H7 (cell line): ENCODE measurements around the gene NECTIN1. TPM values are rescaled to one million over a fixed set of nuclear protein-coding genes. Genes with fewer than 3 reads are reported as not detected.

Source experiments
- DNase-seq: peaks from one replicate; pipeline ENCODE4 v3.0.0; 2012
- H3K27me3 ChIP-seq: 2 replicates; pipeline ENCODE4 v1.6.0; 2011; ENCODE audit warnings: mild to moderate bottlenecking, low read length; ENCODE audit not compliant: control insufficient read depth, insufficient read depth
- H3K36me3 ChIP-seq: replicated peaks from 2 replicates; pipeline ENCODE4 v1.5.1; 2011; ENCODE audit warnings: low read length; ENCODE audit not compliant: control insufficient read depth, insufficient read depth
- H3K4me3 ChIP-seq: 2 replicates; pipeline ENCODE4 v1.5.1; 2011; ENCODE audit warnings: low read depth, mild to moderate bottlenecking, control low read depth, low read length, moderate library complexity; ENCODE audit not compliant: insufficient read depth
- total RNA-seq: library from RNA; depleted of rRNA; stranded (reverse); fragments of >200 nt; shearing (Covaris generic); gene quantifications from 2 replicates; pipeline ENCODE4 v1.2.3, GENCODE V29; 2014

Gene NECTIN1
- total RNA-seq, 1 experiment from 2014 or later = 20.9 TPM

DNA sequence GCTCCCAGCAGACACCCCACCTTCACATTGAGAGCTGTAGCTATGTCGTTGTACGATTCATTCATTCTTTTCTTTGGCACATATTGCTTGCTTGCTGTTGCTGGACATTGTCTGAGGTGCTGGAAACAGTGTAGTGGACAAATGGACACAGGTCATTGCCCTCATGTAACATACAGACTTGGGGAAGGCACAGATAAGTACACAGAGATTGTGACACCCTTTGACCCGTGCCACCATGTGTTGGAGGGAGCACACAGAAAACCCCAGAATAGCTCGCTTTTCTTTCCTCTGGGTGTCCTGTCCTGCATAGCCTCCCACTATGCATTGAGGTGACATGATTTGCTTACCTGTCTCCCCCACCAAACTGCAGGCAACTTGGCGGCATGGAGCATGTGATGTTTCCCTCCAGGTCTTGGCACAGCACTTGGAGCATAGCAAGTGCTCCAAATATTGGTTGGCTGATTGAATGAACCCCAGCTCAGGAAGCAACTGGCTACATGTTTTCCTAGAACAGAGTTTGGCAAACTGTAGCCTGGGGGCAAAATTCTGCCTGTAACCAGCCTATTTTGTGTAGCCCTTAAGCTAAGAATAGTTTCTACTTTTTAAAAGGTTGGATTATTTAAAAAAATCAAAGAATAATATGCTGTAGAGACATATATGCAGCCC, 30.9 kb upstream of the NECTIN1 start:
- Histone ChIP-seq H3K4me3 (no peak overlapping the region), H3K27me3 (no peaks in the 10 kb centered on the region), H3K36me3 (no peaks in the 10 kb centered on the region)
- DNase-seq = no peak

DNA sequence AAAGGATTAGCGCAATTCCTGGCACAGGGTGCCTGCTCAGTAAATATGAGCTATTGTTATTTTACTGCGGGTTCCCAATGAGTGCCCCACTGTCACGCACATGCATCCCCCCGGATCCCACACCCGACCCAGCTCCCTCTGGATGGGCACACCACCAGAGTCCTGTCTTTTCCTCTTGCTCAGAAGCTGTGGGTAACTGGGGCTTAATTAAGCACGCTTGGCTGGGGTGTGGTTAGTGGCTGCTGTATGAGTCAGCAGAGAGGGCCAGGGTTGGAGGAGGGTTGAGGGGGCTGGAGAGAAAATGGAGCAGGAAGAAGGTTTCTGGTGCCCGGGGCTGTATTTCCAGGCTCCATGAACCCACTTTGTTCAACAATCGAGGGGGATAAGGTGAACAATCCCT, 30.3 kb upstream of the NECTIN1 start:
- H3K36me3 ChIP-seq = no peaks in the 10 kb centered on the region
- no peaks in the 10 kb centered on the region for H3K27me3 ChIP-seq
- DNase-seq = no peak
- H3K4me3 ChIP-seq = no peak overlapping the region

GRCh38 chr11:119758291-119758690, 29.3 kb upstream of the NECTIN1 start:
- H3K4me3 ChIP-seq = no peak overlapping the region
- DNase-seq = no peak
- no peaks in the 10 kb centered on the region for H3K27me3 ChIP-seq
- H3K36me3 ChIP-seq = no peaks in the 10 kb centered on the region

- DNase-seq = no peak
- no peaks in the 10 kb centered on the region for H3K27me3 ChIP-seq
- no peak overlapping the region for H3K4me3 ChIP-seq
- H3K36me3 ChIP-seq = no peaks in the 10 kb centered on the region
These were observed 28.4 kb upstream of the NECTIN1 start for GRCh38 chr11:119757378-119757777.

DNA sequence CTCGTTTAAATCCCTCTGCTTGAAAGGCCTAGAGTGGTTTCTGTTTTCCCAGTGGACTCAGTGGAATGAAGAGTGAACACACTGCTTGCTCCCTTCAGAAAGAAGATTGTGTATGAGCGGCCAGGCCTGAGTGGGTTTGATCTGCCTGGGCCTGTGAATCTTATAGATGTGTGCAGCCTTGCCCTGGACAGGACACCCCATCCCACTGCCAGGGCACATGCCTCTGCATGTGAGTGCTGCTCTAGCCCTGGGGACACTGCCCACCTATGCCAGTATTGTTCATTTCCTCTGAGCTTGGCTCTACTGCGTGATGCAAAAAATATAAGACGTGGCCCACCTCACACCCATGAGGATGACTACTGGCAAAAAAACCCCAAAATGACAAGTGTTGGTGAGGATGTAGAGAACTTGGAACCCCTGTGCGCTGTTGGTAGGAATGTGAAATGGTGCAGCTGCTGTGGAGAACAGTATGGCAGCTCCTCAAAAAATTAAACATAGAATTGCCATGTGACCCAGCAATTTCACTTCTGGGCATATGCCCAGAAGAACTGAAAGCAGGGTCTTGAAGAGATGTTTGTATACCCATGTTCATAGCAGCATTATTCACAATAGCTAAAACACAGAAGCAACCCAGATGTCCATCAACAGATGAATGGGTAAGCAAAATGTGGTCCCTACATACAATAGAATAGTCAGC, 27.3 kb upstream of the NECTIN1 start:
- Histone ChIP-seq H3K36me3 (no peaks in the 10 kb centered on the region), H3K27me3 (no peaks in the 10 kb centered on the region), H3K4me3 (no peak overlapping the region)
- DNase-seq = no peak

DNA sequence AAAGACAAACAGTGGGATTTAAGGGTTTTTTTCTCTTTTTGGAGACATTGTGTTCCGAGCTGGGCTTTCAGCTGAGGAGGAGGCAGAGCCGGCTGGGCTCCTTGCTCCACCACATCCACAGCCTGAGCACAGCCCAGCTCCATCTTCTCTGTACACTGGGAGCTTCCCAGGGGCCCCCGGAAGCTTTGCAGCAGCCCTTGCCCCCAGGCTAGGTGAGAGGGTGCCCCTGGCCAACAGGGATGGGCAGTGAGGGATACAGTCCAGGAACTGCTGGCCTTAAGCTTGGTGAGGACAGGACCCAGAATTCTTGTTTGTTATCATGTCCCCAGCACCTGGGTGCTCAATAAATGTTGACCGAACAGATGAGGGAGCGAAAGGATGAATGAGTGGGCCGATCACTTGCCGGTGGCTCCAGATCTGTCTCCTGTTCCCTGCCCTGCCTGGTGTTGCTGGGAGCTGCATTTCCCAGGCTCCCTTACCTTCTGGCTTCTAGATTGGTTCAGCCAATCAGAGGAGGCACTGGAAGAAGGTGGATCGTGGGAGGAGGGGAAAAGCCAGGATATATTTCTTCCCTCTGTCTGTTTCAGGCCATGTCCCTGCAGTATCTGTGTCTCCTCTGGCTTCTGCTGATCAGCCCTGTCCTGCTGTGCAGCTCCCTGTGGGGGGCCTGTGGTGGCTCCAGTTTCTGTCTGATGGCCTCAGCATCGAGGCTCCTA, 26.5 kb upstream of the NECTIN1 start:
- Histone ChIP-seq H3K36me3 (no peaks in the 10 kb centered on the region), H3K4me3 (no peak overlapping the region), H3K27me3 (no peaks in the 10 kb centered on the region)
- DNase-seq = no peak

DNA sequence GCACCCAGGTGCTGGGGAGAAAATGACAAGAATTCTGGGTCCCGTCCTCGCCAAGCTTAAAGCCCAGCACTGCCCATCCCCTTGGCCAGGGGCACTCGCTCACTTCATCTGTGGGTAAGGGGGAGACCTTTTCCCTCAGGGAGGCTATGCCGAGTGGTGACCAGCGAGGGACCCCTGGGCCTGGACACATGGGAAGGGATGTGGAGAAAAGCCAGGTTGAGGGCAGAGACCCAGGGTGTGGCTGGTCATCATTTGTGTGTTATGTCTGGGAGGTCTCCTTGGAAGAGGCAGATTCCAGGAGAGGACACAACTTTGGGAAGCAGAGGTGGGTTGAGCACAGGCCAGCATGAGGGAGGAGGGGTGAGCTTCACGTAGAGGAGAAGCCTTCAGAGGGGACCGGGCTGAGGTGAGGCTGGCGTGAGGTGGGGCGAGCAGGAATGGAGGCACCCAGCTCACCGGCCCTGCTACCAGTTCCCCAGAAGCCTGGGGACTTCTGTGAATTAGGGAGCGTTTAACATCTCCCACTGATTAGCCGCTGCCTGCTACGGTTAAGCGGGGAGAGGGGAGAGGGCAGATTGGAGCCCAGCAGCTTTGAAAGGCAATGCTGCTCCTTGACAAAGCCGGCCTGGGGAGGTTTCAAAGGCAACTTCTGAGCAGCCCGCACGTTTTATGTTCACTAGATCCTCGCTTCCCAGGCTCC, 25.8 kb upstream of the NECTIN1 start:
- Histone ChIP-seq H3K36me3 (no peaks in the 10 kb centered on the region), H3K27me3 (no peaks in the 10 kb centered on the region), H3K4me3 (no peak overlapping the region)
- no peak for DNase-seq

GRCh38 chr11:119754199-119754598, 25.2 kb upstream of the NECTIN1 start:
- no peak for DNase-seq
- Histone ChIP-seq H3K4me3 (no peak overlapping the region), H3K36me3 (no peaks in the 10 kb centered on the region), H3K27me3 (no peaks in the 10 kb centered on the region)

- H3K27me3 ChIP-seq = no peaks in the 10 kb centered on the region; the same call in 1 of the 2 replicates
- H3K36me3 ChIP-seq = no peaks in the 10 kb centered on the region
- no peak overlapping the region for H3K4me3 ChIP-seq
- DNase-seq = no peak
These were observed 23.9 kb upstream of the NECTIN1 start for GRCh38 chr11:119752946-119753345.

DNA sequence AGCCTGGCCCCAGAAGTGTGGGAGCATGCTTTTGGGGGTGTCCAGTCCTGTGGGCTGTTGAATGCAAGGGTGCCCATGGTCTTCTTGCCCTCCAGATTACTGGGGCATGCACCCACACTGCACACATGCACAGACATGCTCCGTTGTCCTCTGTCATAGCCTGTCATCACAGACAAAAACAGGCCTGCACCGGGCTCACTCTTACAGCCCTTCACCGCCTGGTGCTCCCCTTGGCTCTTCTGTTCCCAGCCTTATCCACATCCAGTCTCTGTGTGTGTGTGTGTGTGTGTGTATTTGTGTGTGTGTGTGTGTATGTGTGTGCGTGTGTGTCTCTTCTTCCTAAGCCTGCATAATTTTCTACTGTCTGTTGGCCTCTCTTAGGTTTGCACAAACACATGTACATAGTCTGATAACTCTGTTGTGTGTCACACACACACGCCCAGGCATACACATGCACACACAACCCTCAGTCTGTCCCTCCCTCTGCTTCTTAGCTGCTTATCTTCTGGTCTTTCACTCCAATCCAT, 23.4 kb upstream of the NECTIN1 start:
- Histone ChIP-seq H3K27me3 (no peaks in the 10 kb centered on the region; the same call in 1 of the 2 replicates), H3K36me3 (no peaks in the 10 kb centered on the region), H3K4me3 (no peak overlapping the region)
- no peak for DNase-seq

- Histone ChIP-seq H3K36me3 (no peaks in the 10 kb centered on the region), H3K27me3 (no peaks in the 10 kb centered on the region; the same call in 1 of the 2 replicates), H3K4me3 (no peak overlapping the region)
- DNase-seq = no peak
These were observed 21.1 kb upstream of the NECTIN1 start for GRCh38 chr11:119750056-119750455.

DNA sequence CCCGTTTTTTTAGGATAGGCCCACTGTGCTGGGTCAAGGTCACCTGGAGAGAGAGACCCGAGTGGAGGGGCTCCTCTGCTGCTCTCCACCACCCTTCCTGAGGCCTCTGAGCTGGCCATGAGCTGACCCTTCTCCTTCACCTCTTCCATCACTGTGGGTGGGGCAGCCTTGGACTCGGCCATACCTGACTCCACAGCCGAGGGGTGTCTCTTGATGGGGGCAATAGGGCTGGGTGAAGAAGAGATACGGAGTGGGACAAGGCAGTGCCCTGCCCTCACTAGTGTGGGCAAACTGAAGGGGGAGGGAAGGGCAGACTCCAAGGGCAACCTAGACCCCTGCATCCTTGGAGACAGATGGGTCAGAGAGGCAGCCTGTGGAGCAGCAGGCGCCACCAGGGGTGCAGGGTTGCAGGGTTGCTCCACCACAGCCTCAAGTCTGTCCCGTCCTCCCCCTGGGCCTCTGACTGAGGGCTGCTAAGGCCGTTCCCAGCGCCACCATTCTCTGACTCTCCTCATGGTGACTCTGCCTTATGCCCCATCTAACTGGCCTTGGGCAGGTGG, 20.1 kb upstream of the NECTIN1 start:
- no peaks in the 10 kb centered on the region for H3K36me3 ChIP-seq
- H3K27me3 ChIP-seq = no peaks in the 10 kb centered on the region; the same call in 1 of the 2 replicates
- no peak for DNase-seq
- no peak overlapping the region for H3K4me3 ChIP-seq

- H3K27me3 ChIP-seq = peaks cover 5% of the 10 kb centered on the region
- no peaks in the 10 kb centered on the region for H3K36me3 ChIP-seq
- no peak overlapping the region for H3K4me3 ChIP-seq
- no peak for DNase-seq
These were observed 19.1 kb upstream of the NECTIN1 start for GRCh38 chr11:119747868-119748660.
